ENCODE results near the gene EPHA4.

GRCh38 chr2:221553333-221553732 lies 18.8 kb downstream of the EPHA4 start:
- TF ChIP-seq REST (IDR thresholded peaks at IDR 0.05; ENCODE audit: low read depth): no peak
- no peak for TF ChIP-seq FOXM1 (IDR thresholded peaks at IDR 0.05; ENCODE audit: borderline replicate concordance, low read depth)
- no peak for TF ChIP-seq ZBTB7A (IDR thresholded peaks at IDR 0.05; ENCODE audit: low read depth)
- TF ChIP-seq RAD21 (IDR thresholded peaks at IDR 0.05; ENCODE audit: low read depth): no peak
- TF ChIP-seq EP300 (IDR thresholded peaks at IDR 0.05; ENCODE audit: borderline replicate concordance): no peak
- TF ChIP-seq TEAD4 (IDR thresholded peaks at IDR 0.05): no peak
- no peak for TF ChIP-seq TAF1 (IDR thresholded peaks at IDR 0.05; ENCODE audit: low read depth)
- TF ChIP-seq, protein P1, sequence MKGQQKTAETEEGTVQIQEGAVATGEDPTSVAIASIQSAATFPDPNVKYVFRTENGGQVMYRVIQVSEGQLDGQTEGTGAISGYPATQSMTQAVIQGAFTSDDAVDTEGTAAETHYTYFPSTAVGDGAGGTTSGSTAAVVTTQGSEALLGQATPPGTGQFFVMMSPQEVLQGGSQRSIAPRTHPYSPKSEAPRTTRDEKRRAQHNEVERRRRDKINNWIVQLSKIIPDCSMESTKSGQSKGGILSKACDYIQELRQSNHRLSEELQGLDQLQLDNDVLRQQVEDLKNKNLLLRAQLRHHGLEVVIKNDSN (IDR thresholded peaks at IDR 0.05): no peak
